IPS-NIHi11 (cell line): ENCODE results near the gene ZNF485.
"Not testable (repeated sequence)": the region's sequence is repeated elsewhere in the genome, so short reads cannot be mapped to it uniquely, and the experiment has no call there.

Experiments
- DNase-seq: peaks from one replicate; pipeline ENCODE4 v3.0.0; 2012; ENCODE audit warnings: mixed read lengths, low spot score

Gene ZNF485

DNA sequence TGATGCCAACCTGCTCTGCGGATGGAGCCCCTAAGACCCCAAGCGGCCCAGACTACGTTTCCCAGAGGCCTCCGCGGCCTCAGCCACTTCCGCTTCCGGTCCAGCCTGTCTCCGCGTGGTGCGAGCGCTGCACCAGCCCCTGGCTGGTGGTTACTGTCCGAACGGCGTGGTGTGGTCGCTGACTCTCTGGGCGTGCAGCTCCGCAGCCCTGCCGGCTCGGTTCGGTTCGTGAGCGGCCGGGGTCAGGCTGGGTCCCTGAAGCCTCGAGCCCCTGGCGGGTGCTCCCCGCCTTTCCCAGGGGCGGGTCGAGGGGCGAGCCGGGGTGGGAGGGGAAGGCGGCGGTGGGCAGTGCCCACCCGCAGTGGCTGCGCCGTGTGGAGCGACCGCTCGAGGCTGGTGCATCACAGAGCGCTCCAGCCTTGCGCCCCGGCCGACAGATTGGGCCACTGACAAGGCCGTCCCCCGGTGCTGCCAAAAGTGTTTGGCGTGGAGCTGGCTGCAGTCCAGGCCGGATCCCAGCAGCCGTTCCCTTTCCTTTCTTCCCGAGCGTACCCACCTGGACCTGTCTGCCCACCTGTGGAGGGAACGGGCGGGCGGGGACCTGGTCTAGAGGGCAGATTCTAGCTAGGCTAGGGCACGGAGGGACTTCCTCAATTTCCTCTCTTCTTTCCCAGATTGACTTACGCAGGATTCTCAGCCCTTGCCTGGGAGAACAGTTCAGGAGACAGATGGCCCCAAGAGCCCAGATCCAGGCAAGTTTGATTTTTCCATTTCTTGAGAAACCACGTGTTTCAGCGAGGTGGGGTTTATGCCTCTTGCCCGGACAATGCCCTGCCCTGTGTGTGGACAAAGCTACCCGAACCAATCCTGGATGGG, at the start of gene ZNF485:
Gene ZNF485, plus strand, starts transcription at position 116 of the 876 bp plus-strand sequence. Its CDS starts 613 bp downstream, at position 729.
- peak; percentile 90 for DNase-seq

DNA sequence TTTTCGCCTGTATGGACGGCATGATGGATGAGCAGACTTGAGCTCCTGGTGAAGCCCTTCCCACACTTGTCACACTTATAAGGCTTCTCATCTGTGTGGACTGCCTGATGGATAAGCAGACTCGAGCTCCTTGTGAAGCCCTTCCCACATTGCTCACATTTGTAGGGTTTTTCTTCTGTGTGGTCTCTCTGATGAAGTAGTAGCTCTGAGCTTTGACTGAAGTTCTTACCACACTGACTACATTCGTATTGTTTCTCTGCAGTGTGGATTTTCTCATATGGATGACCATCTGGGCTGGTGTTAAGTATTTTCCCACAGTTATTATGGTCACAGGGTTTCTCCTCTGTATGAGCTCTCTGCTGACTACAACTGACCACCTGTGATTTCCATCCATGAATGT, 49.0 kb upstream of the ZNF485 start:
- no peak for DNase-seq

DNA sequence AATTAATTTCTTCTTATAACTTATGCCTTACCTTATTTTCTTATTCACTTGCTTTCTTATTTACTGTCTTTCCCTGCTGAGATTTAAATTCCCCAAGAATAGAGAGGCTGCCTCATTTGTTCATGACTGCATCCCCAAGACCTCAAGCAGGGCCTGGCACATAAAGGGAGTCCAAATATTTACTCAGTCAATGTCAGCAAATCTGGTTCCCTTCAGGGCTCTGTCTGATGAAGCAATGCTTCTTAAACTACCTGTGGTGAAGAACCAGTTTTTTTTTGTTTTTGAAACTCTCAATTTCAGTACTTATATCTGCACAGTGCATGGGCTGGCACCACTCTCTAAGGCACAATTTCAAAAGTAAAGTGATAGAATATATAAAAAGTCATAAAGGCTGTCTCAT, 36.6 kb upstream of the ZNF485 start:
- DNase-seq = no peak

DNA sequence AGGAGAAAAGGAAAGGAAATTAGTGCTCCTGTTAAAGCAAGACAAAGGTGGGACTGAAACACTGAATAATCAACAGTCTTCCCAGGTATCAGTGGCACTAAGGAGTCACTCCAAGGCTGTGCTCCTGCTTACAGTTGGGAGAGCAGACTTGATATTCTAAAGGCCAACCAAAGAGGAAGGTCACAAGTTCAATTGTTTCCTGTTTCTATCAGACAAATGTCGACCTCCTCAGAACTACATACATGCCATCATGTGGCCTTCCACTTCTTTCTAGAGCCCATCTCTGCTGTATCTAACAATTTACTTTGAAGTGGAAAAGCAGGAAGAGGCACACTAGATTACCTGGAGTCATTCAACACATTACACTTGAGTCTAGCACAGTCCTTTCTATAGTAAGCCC, 35.3 kb upstream of the ZNF485 start:
- no peak for DNase-seq

DNA sequence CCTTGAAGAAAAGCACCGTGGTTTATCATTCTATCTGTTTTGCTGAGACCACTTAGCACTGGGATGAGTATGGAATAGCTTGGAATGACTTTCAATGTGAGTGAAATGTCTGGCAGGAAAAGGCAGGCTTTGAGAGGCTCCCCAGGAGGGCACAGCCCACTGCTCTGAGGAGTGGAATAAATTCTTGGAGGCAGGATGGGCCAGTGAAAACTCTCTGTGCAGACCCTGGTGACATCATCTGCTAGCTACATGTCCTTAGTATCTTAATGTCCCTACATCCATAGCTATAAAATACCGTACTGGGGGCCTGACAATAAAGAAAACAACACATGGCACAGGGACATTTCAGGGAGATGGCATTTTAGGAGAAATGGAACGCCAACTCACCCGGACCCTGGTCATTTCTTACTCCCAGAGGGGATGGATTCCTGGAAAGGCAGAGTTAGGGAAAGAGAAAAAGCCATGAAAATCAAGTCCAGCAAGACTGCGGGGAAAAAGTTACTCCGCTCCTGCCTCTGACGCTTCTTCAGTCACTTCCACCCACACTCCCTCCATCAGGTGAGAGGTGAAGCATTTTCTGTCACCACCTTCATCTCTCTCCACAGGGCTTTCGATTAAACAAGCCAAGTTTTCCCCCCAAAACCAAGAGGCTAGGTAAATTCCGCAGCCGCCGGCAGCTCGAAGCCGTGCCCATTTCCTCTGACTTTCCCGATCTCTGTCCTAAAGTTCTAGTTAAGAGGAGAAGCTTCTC, 32.8 kb upstream of the ZNF485 start:
- peak; percentile 14 for DNase-seq

DNA sequence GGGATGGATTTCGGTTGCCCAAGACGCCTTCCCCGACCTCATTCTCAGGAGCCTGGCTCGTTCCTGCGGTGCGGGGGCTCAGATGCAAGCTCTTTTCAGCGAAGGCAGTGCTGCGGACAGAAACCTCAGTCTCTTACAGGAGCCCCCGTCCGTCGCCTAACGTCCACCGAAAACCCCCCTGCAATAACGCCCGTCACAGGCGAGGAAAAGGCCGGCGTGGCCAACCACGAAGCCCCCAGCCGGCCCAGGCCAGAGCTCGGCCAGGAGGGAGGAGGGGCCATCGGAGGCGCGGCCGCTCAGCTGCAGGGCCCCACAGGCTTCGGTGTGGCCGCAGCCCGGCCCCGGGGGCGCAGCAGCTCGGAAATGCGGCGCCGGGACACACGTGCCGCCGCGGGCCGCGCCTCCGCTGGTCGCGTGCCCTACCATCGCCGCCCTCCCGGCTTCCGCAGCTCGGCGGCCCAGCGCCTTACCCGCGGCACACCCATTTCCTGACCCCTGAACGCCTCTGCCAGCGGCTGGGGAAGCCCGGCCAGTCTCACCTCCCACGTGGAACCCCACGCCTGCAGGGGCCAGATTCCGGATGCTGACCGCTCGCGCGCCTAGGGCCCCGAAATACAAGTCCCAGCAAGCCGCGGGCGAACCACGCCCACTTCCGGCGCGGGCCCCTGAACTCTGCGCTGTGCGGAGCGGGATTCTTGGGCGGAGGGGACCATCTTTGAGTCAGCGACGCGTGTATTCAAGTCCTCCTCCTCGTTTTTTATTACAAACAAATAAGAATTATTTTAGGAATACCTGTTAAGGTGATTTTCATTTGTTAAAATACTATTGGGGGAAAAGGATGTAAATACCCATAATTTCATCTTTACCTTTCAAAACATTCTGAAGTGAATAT, 32.0 kb upstream of the ZNF485 start, which contains the start of gene ZNF239:
Gene ZNF239, minus strand, starts transcription at position 616 of the 892 bp plus-strand sequence. CDS start 16,537 bp downstream, outside the sequence.
- DNase-seq = peak; percentile 89

DNA sequence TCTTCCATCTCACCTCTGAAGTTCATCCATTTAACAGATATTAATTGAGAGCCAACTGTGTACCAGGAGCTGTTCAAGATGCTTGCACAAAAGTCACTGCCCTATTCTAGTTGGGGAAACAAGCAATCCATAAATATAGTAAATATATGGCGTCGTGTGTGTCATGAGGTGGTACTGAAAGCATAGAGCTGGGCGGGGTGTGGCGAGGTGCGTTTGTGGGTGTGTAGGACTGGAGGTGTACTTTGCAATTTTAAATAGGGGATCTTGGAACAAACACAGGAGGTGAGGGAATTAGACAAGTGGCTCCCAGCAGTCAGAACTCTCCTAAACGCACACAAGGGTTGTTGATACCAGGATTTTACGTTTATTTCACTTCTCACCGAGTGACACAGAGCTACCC, 31.3 kb upstream of the ZNF485 start:
- no peak for DNase-seq

DNA sequence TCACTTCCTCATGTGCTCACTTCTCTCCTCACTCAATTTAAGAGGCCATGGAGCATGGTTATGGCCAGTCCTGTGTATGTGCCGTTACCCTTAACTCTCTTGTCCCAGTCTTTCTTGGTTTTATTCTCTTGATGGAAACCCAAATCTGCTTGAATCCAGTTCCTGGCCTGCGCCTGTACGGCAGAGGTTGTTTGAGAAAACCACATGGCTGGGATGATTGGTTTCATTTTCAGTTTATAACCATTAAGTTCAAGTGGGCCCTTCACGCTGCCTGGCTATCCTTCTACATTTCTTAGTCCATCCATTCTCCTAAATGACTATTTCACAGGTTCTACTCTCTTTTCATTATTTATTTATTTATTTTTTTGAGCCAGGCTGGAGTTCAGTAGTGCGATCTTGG, 30.2 kb upstream of the ZNF485 start:
- DNase-seq = no peak

DNA sequence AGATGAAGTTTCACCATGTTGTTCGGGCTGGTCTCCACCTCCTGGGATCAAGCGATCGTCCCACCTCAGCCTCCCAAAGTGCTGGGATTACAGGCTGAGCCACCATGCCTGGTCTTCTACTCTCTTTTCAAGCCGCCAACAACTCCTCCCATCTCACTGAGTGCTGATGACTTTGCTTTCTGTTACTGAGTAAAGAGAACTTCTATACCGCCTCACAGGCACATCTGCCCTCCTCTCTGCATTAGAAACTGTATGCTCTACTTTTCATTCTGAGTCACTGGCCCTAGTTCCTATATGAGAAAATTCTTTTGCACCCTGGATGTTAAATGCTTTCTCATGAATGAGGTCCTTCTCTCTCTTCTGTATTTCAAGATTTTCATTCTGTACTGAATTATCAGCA, 29.7 kb upstream of the ZNF485 start:
- no peak for DNase-seq

DNA sequence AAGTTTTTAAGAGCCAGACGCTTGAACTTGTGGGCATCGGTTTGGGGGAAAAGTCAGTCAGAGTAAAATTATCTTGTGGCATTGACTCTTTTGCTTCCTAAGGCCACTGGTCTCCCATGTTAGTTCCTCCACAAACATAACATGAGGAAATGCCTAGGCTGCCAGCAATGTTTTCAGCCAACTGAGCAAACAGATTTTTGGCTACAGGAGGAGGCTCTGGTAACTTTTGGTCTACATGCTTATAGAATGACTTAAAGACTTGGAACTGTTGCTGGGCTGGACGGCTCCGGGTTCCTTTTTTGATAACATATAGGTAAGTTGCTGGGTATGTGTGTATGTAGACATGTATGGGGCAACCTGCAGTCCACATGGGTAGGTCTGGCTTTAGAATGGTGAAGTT, 22.2 kb upstream of the ZNF485 start:
- no peak for DNase-seq

DNA sequence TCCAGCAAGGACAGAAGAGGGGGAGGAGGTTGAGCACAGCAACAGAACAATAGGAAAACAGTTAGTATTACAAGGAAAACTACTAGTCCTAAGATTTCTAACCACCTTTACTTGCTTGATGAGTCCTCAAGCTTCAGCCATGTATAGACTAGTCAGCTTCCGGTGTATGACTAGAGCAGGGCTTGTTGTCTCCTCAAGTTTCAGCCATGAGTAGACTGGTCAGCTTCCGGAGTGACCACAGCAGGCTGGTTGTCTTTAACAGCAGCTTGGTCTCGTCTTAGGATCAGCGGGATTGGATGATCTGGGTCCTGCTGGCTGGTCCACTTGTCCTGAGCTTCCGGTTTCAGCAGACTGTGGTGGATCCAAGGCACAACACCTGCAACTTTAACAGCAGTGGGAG, 21.2 kb upstream of the ZNF485 start:
- no peak for DNase-seq

DNA sequence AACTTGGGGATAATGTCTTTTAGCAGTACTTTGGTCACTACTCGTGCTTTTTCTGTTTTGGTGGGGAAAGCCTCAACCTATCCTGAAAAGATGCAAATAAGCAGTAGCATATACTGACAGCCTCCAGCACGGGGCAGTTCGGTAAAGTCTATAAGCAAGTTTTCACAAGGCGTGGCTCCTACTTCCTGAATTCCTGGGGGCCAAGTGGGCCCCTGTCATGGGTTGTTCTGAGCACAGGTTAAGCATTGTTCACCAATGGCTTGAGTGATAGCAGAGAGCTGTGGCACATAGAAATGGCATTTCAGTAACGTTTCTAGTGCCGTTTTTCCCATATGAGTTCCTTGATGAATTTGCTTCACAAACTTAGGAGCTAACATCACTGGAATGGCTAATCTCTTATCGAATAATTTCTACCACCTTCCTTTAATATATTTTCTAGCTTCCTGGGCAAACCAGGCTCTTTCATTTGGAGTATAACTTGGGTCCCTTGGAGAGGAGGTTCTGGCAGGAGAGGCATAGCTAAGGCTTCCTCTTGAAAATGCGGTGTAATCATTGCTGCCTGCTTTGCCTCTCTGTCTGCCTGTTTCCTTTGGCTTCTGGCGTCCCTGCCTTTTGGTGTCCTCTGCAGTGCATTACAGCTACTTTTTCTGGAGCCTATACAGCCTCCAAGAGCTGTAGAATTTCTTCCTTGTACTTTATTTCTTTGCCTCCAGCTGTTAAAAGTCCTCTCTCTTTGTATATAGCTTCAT, 20.1 kb upstream of the ZNF485 start:
- DNase-seq = no peak

DNA sequence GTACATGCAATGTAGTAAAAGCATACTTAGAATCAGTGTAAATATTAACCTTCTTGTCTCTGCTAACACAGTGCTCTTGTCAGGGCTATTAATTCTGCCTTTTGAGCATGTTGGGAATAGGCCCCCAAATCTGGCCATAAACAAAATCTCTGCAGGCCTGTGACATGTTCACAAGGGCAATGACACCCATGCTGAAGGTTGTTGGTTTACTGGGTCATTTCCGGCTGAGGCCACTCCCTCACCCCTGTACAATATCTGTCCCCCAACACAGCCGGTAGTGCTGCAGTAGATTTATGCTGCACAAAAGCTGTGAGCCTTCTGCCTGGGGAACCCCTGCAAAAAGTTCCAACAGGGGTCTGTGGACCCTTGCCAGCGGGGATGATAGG, 19.5 kb upstream of the ZNF485 start:
- not testable (repeated sequence) for DNase-seq

DNA sequence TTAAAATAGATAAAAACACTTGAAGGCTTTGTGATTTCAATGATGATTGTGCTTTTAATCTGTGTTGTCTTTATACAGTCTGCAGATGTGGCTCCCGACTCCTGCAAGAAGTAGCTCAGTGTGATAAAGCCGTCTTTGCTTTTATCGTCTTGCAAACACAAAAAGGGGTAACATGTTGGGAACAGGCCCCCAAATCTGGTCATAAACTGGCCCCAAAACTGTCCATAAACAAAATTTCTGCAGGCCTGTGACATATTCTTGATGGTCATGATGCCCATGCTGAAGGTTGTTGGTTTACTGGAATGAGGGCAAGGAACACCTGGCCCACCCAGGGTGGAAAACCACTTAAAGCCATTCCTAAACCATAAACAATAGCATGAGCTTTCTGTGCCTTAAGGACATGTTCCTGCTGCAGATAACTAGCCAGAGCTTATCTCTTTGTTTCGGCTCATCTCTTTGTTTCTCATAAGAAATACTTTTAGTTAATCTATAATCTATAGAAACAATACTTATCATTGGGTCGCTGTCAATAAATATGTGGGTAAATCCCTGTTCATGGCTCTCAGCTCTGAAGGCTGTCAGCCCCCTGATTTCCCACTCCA, 14.8 kb upstream of the ZNF485 start:
- no peak for DNase-seq

DNA sequence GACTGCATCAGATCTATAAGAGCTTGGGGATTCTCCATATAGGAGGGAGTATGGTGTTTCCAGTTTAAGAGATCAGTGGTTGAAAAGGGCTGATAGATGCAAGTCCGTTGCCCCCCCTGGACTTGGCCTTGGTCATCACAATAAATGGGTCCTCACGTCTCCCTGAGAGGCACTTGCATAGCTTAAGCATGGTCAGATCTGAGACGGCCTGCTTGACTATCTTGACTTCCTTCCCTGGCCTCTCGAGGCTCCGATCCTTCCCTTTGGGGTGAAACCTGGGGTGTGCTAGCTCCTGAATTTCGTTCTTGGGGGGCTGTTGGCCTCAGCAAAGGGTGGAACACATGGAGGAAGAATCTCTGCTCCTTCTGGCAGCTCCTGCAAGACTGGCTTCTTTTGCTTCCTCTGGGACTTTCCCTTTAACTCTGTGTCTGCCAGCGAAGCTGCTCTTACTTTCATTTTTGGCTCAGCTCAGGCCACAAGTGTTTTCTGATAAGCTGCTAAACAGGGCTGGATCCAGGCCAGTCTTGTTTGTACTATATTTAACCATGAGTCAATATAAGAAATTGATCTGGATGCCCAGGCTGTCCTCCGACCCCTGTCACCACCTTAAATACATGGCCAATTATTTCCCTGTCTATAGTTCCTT, 11.2 kb upstream of the ZNF485 start:
- DNase-seq = no peak

DNA sequence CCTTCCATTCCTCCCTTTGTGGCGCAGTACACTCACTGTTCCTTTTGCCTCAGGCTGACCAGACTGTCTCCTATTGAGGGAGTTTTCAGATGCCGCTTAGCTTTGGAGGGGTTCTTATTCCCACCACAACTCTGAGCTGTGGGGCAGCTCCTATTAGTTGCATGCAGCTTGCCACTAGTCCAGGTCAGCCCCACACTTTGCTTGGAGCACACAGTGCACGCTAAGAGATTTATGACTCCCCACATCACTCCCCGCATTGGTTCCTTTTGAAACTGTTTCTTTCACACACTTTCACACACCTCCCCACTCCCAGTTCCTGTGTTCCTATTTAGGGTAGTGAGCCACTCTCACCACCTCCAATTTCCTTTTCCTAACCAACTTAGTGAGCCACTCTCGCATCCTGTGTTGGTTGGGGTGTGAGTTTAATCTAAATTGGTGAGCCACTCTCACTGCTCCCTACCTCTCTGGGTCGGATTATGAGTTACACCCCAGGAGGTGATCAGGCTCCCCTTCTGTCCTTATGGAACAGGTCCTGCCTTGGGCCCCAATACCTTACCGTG, 10.4 kb upstream of the ZNF485 start:
- DNase-seq = no peak

DNA sequence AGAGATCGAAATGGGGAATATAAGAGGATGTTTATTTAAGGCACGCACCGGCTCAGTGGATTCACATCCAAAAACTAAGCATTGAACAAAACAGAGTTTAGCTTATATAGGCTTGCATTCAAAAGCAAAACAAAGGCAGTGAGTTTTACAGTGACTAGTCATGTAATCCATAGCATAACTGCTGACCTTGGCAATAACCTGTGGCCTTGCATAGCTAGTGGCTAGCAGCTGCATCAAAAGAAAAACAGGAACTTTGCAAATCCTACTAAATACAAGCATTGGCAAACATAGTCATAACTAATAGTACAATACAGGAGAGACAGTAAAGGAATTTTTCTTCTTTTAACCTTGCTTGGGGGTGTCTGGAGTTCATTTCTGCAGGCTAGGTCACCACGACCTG, 9.7 kb upstream of the ZNF485 start:
- DNase-seq = no peak

DNA sequence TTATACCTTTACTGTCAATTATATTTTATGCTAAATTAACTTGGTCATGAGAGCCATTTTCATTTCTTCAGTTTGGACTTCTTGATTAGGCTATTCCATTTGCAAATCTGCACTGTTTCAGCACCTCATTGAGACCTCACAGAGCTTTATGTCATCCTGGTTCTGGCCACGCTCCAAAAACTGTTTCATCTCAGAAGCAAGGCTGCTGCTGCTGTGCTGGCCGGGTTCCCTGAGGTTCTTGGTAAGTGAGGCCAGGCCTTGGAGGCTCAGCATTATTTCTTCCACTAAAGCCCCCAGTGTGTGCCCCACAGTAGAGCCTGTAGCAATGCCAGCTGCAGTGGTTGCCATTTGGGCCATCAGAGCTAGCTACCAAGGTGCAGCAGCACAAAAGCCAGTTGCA, 7.8 kb upstream of the ZNF485 start:
- no peak for DNase-seq

DNA sequence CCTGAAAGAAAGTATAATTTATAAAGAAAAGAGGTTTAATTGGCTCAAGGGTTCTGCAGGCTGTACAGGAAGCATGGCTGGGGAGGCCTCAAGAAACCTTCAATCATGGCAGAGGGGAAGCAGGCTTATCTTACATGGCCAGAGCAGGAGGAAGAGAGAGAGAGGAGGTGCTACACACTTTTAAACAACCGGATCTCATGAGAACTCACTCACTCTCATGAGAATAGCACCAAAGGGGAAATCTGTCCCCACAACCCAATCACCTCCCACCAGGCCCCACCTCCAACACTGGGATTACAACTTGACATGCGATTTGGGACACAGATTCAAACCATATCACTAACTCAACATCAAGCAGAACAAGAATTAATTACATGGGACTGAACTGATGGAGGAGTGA, 6.9 kb upstream of the ZNF485 start:
- no peak for DNase-seq

DNA sequence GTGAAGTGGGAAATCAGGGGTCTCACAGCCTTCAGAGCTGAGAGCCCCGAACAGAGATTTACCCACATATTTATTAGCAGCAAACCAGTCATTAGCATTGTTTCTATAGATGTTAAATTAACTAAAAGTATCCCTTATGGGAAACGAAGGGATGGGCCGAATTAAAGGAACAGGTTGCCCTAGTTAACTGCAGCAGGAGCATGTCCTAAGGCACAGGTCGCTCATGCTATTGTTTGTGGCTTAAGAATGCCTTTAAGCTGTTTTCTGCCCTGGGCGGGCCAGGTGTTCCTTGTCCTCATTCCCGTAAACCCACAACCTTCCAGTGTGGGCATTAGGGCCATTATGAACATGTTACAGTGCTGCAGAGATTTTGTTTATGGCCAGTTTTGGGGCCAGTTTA, 4.7 kb upstream of the ZNF485 start:
- DNase-seq = not testable (repeated sequence)
